ENCODE data around the gene RAB36.

The RAB36 gene

GRCh38 chr22:23180893-23181720 lies 35.8 kb downstream of the RAB36 start:
- DNase-seq (ENCODE audit: low read depth in 2 of 2, low spot score in 1 of 2) = no peak

DNA sequence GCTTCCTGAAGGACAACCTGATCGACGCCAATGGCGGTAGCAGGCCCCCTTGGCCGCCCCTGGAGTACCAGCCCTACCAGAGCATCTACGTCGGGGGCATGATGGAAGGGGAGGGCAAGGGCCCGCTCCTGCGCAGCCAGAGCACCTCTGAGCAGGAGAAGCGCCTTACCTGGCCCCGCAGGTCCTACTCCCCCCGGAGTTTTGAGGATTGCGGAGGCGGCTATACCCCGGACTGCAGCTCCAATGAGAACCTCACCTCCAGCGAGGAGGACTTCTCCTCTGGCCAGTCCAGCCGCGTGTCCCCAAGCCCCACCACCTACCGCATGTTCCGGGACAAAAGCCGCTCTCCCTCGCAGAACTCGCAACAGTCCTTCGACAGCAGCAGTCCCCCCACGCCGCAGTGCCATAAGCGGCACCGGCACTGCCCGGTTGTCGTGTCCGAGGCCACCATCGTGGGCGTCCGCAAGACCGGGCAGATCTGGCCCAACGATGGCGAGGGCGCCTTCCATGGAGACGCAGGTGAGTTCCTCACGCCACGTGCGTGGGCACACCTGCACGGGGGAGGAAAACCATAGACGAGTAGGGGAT lies 36.5 kb downstream of the RAB36 start:
- DNase-seq (ENCODE audit: low read depth in 2 of 2, low spot score in 1 of 2) = no peak

DNA sequence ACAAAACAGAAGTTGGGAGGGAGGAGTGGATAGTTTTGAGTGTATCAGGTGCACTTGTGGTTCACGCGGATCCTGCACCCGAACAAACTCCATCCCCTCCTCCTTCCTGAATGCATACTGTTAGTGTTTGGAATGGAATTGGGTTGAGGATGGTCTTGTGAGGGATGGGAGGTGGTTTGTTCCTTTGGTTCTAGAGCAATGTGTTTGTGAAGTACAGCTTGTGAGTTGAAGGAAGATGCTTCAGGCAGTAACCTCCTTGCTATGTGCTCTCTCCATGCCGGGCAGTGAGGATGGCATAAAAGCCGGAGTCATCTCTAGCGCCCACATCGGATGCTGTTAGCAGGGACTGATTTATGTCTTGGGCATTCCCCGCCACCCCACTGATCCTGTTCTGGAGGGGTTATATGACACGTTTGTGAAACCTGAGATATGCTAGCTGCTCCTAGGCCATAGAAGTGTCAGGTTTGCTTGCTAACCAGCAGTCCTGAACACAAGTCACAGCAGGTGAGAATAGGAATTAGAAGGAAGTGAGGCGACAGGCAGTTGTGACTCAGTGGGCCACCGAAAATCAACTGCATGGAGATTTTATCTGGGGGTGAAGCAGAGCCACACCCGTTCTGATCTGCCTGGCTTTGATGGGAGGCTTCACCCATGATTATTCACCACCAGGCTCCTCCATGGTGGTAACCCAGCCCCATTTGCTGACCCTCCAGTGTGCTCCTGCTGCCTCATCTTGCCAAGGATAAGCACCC lies 37.2 kb downstream of the RAB36 start:
- DNase-seq (ENCODE audit: low read depth in 2 of 2, low spot score in 1 of 2) = peak; percentile 30 to 35

- no peak for DNase-seq (ENCODE audit: low read depth in 2 of 2, low spot score in 1 of 2)
Measured at GRCh38 chr22:23183061-23183698, 37.9 kb downstream of the RAB36 start.

DNA sequence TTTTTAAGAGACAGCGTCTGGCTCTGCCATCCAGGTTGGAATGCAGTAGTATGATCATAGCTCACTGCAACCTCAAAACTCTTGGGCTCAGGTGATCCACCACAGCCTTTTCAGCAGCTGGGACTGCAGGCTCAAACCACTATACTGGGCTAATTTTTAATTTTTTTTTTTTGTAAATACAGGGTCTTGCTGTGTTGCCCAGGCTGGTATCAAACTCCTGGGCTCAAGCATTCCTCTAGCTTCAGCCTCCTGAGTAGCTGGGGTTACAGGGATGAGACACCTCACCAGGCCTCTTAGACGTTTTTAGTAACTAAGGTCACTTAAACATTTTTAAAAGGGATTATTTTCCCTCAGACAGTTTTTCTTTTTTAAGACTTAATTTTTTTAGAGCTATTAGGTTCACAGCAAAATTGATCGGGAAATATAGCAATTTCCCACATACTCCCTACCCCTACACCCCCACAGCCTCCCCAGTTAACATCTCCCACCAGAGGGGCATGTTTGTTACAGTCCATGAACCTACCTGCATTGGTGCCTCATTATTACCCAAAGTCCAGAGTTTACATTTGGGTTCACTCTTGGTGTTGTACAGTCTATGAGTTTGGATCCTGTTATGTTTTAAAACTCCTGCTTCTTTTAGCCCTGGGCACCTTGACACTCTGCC lies 39.0 kb downstream of the RAB36 start:
- no peak for DNase-seq (ENCODE audit: low read depth in 2 of 2, low spot score in 1 of 2)

DNA sequence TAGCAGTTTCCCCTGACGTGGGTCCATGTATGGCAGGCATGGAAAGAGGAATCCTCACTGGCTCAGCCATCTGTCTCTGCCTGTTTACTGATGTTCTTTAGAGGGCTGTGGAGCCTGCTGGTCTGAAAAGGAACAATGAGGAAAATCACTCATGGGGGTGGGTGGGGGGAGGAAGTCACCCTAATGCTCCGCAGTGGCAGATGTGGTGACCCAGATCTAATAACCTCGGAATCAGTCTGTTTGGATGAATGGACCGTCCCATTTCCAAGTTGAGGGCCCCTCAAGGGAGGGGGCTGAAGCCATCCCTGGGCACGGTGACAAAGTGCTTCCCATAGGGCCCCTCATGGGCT lies 39.5 kb downstream of the RAB36 start:
- no peak for DNase-seq (ENCODE audit: low read depth in 2 of 2, low spot score in 1 of 2)

- DNase-seq (ENCODE audit: low read depth in 2 of 2, low spot score in 1 of 2) = no peak
Measured at GRCh38 chr22:23187211-23187610, 41.9 kb downstream of the RAB36 start.

DNA sequence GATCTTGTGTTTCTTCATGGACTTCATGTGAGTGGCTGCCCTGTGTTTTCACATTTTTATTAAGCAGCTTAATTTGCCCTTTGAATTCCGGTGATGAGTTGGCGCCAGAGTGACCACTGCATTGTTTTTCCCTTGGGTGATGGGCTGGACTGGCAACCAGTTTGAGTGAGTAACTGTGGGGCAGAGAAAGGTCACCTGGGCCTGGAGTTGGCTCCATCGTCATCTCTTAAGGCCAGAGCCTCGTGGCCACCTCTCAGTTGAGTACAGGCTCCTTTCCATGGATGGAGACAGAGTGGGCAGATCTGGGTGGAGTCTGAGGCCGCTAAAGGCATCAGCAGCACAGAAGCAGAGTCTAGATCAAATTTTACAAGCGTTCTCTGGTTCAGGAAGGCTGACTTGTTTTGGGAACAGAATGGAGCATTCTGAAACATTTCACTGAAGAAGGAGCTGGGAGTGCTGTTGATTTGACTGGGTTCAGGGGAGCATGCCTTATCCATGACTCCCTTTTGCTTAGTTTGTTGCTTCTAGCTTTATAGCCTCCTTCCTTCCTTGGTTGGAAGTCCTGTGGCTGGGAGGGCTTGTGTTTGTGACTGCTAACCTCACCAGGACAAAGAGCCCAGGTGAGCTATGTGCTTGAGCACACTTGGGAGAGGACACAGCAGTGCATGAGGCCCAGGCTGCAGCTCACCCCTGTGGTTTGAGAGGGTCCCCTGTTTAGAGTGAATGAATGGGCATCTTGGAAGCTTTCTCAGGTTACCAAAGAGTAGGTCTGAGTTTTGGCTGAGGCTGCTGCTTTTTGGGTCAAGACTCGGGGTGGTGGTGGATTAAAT lies 42.8 kb downstream of the RAB36 start:
- no peak for DNase-seq (ENCODE audit: low read depth in 2 of 2, low spot score in 1 of 2)

DNA sequence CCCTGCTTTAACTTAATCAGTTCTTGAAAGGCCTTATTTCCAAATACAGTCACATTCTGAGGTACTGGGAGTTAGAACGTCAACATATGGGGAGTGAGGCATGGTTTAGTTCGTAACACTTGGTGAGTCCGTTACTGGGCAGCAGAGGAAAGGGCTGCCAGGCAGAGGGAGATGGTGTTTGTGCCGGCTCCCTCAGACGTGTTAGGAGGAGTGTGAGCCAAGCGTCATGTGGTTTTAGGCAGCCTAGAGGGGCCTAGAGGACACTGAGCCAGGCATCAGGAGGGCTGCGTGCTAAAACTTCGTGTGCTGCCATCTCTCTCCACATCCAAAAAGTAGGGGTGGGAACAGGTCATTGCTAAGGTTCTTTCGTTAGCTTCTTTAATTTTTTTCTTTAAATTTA lies 45.2 kb downstream of the RAB36 start:
- no peak for DNase-seq (ENCODE audit: low read depth in 2 of 2, low spot score in 1 of 2)

DNA sequence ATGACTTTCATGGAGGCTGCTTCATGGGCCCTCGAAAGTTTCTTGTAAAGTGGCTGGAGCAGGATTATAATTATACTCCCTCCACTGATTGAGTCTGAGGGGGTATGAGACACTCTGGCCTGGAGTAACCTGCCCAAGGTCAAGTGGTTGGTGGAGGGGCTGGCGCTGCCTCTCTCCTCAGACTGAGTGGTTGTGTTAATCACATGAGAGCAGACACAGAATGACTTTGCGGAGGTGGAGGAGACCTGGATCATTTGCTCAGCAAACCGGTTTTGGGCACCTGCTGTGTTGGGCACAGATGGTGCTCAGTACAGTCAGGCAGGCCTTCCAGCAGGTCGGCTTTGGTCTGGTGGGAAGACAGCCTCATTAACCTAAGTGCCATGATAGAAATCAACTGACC lies 46.9 kb downstream of the RAB36 start:
- DNase-seq (ENCODE audit: low read depth in 2 of 2, low spot score in 1 of 2) = no peak

GRCh38 chr22:23192558-23192957 lies 47.3 kb downstream of the RAB36 start:
- no peak for DNase-seq (ENCODE audit: low read depth in 2 of 2, low spot score in 1 of 2)

GRCh38 chr22:23193196-23193827 lies 48.0 kb downstream of the RAB36 start:
- no peak for DNase-seq (ENCODE audit: low read depth in 2 of 2, low spot score in 1 of 2)

DNA sequence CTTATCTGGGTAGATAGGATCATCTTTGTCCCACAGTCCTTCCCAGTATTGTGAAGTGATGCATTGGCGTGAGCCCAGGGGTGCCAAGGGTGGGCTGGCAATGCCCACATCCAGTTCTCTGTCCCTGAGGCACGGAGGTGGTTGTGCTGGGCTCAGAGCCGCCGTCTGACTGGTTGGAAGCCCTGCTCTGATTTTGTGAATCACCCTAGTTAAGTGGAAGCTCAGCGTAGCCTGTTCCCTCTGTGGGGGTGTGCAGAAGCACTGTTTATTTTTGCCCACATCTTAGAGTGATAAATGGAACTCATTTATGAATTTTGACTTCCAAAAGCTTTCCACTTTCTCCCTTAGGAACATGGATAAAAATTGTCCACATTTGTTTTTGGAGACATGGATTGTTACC lies 48.6 kb downstream of the RAB36 start:
- DNase-seq (ENCODE audit: low read depth in 2 of 2, low spot score in 1 of 2) = no peak

DNA sequence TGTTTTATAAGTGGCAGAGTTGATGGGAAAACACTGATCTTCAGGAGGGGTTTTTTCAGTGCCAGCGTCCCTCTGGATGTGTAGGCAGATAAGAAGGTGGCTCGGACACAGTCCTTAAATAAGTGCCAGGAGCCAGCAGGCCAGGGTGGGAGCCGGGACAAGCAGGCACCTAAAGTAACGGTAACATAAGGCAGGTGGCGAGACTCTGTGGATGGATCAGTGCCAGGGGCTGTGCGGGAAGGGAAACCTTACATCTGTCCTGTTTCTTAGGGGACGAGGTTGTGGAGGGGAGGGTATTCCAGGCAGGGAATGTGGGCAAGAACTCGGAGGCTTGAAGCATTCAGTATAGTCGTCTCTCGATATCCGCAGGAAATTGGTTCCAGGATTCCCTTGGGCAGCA lies 50.9 kb downstream of the RAB36 start:
- DNase-seq (ENCODE audit: low read depth in 2 of 2, low spot score in 1 of 2) = no peak

DNA sequence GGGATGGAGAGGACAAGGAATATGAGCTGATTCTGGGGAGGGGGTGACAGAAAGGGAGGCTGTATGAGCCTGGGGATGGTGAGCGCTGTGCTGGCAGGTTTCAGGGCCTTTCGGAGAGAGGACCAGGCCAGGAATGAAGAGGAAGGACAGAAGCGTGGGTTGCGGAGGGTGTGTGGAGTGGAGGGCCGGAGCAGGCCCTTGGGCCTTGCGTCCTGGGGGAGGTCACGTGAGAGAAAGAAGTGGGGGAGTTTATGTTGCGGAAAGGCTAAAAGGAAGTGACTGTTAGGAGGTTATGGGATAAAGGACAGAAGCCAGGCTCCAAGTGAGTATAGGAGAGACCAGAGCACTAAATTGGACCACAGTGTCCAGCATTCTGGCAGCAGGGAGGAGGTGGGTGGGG lies 52.6 kb downstream of the RAB36 start:
- DNase-seq (ENCODE audit: low read depth in 2 of 2, low spot score in 1 of 2) = no peak

- DNase-seq (ENCODE audit: low read depth in 2 of 2, low spot score in 1 of 2) = no peak
Measured at GRCh38 chr22:23199159-23199558, 53.9 kb downstream of the RAB36 start.

- no peak for DNase-seq (ENCODE audit: low read depth in 2 of 2, low spot score in 1 of 2)
Measured at GRCh38 chr22:23200898-23201297, 55.6 kb downstream of the RAB36 start.

GRCh38 chr22:23202812-23203451 lies 57.7 kb downstream of the RAB36 start:
- DNase-seq (ENCODE audit: low read depth in 2 of 2, low spot score in 1 of 2) = no peak

DNA sequence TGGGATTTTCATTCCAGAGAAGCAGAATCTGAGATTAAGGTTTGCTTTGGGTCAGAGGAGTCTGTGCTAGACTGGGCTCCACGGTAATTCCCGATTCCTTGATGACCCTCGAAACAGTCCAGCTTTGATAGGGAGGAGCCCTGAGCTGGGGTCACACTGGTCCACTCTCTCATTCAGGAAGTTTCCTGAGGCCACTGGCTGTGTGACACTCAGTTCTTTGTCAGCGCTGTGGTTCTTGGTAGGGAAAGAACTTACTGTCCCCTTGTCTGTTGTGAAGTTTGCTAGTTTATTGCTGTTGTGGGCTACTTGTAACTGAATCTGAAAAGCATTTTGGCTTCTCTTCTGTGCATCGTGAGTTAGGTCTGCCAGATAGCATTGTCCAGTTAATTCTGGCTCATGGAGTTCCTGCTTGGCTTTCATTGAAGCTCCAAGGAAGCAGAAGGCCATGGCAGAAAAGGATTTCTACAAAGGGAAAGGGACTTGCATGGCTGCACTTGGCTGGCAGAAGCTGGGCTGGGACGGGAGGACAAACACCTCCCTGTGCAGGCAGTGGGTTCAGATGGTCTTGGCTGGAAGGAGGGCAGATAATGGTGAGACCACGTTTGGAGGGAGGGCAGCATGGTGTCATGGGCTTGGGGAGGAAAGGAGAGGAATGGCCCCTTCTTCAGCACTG lies 58.3 kb downstream of the RAB36 start:
- no peak for DNase-seq (ENCODE audit: low read depth in 2 of 2, low spot score in 1 of 2)
